ENCODE data around the gene RFT1. TPM values are rescaled to one million over a fixed set of nuclear protein-coding genes. Genes with fewer than 3 reads are reported as not detected.

RFT1 gene
- total RNA-seq, 1 donor from 2014 or later: 19.2 TPM

DNA sequence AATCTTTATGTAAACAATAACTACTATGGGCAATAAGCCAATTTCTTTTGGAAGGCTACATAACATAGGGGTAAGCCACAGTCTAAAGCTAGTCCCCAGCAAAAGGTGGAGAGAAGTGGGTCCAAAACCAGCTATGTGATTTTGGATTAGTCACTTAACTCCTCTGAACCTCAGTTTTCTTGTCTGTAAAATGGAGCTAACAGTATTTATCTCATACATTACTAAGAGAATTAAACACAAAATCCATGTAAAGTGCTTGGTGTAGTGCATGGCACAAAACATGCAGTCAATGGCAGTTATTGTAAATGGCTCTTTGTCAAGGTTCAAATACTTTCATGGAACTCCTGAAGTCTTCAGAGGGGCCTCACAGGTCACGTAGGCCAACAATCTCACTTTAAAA, 13.3 kb downstream of the RFT1 start:
- Histone ChIP-seq H4K20me1 (ENCODE audit: insufficient read depth, low read length) (peaks cover 4% of the 10 kb centered on the region), H3K4me2 (ENCODE audit: low read length) (no peak overlapping the region), H3K36me3 (ENCODE audit: insufficient read depth, low read length) (peaks cover 25% of the 10 kb centered on the region), H3K27ac (ENCODE audit: low read depth, low read length) (no peak overlapping the region), H3K4me3 (ENCODE audit: insufficient read depth, low read depth, low read length) (no peak overlapping the region), H2AFZ (ENCODE audit: low read depth, low read length) (no peak overlapping the region), H3K79me2 (ENCODE audit: insufficient read depth, low read length) (no peaks in the 10 kb centered on the region), H3K9me3 (ENCODE audit: insufficient read depth, low read depth, low read length) (no peaks in the 10 kb centered on the region), H3K27me3 (ENCODE audit: insufficient read depth, low read length) (no peaks in the 10 kb centered on the region), H3K9ac (ENCODE audit: low read length) (no peak overlapping the region), H3K4me1 (ENCODE audit: insufficient read depth, low read length) (peaks cover 12% of the 10 kb centered on the region)
- Mint-ChIP-seq H3K27me3 (ENCODE audit: low read depth, unreplicated experiment) (no peaks in the 10 kb centered on the region), H3K36me3 (ENCODE audit: low read depth, unreplicated experiment) (peaks cover 11% of the 10 kb centered on the region), H3K27ac (ENCODE audit: unreplicated experiment) (no peak overlapping the region), H3K4me1 (ENCODE audit: low read depth, unreplicated experiment) (no peaks in the 10 kb centered on the region), H3K9me3 (ENCODE audit: unreplicated experiment) (no peaks in the 10 kb centered on the region), H3K4me3 (ENCODE audit: unreplicated experiment) (no peak overlapping the region)
- DNase-seq (ENCODE audit: low read depth) (no peak), FAIRE-seq (no peak)
- TF ChIP-seq, protein P1, sequence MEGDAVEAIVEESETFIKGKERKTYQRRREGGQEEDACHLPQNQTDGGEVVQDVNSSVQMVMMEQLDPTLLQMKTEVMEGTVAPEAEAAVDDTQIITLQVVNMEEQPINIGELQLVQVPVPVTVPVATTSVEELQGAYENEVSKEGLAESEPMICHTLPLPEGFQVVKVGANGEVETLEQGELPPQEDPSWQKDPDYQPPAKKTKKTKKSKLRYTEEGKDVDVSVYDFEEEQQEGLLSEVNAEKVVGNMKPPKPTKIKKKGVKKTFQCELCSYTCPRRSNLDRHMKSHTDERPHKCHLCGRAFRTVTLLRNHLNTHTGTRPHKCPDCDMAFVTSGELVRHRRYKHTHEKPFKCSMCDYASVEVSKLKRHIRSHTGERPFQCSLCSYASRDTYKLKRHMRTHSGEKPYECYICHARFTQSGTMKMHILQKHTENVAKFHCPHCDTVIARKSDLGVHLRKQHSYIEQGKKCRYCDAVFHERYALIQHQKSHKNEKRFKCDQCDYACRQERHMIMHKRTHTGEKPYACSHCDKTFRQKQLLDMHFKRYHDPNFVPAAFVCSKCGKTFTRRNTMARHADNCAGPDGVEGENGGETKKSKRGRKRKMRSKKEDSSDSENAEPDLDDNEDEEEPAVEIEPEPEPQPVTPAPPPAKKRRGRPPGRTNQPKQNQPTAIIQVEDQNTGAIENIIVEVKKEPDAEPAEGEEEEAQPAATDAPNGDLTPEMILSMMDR (IDR thresholded peaks at IDR 0.05; ENCODE audit: insufficient read depth, low read depth, low read length): no peak
- no peak for TF ChIP-seq EZH2 (IDR thresholded peaks at IDR 0.05; ENCODE audit: insufficient read depth, low read length)

- no peak overlapping the region for H3K4me2 ChIP-seq (ENCODE audit: low read length)
- H3K4me1 Mint-ChIP-seq (ENCODE audit: low read depth, unreplicated experiment): no peaks in the 10 kb centered on the region
- H3K79me2 ChIP-seq (ENCODE audit: insufficient read depth, low read length): no peaks in the 10 kb centered on the region
- no peaks in the 10 kb centered on the region for H3K9me3 Mint-ChIP-seq (ENCODE audit: unreplicated experiment)
- H3K4me1 ChIP-seq (ENCODE audit: insufficient read depth, low read length): peaks cover 12% of the 10 kb centered on the region
- H3K9ac ChIP-seq (ENCODE audit: low read length): no peak overlapping the region
- no peak overlapping the region for H3K27ac Mint-ChIP-seq (ENCODE audit: unreplicated experiment)
- no peaks in the 10 kb centered on the region for H3K27me3 ChIP-seq (ENCODE audit: insufficient read depth, low read length)
- H3K9me3 ChIP-seq (ENCODE audit: insufficient read depth, low read depth, low read length): no peaks in the 10 kb centered on the region
- H3K36me3 ChIP-seq (ENCODE audit: insufficient read depth, low read length): peaks cover 23% of the 10 kb centered on the region
- H3K36me3 Mint-ChIP-seq (ENCODE audit: low read depth, unreplicated experiment): peaks cover 9% of the 10 kb centered on the region
- DNase-seq (ENCODE audit: low read depth) (peak; percentile 29), FAIRE-seq (no peak)
- H4K20me1 ChIP-seq (ENCODE audit: insufficient read depth, low read length): peaks cover 4% of the 10 kb centered on the region
- no peak overlapping the region for H3K4me3 ChIP-seq (ENCODE audit: insufficient read depth, low read depth, low read length)
- H3K4me3 Mint-ChIP-seq (ENCODE audit: unreplicated experiment): no peak overlapping the region
- H3K27me3 Mint-ChIP-seq (ENCODE audit: low read depth, unreplicated experiment): no peaks in the 10 kb centered on the region
- TF ChIP-seq, protein P1 (IDR thresholded peaks at IDR 0.05; ENCODE audit: insufficient read depth, low read depth, low read length): no peak
- TF ChIP-seq EZH2 (IDR thresholded peaks at IDR 0.05; ENCODE audit: insufficient read depth, low read length): no peak
- no peak overlapping the region for H3K27ac ChIP-seq (ENCODE audit: low read depth, low read length)
- H2AFZ ChIP-seq (ENCODE audit: low read depth, low read length): no peak overlapping the region
Measured at GRCh38 chr3:53114412-53115074, 15.7 kb downstream of the RFT1 start.

DNA sequence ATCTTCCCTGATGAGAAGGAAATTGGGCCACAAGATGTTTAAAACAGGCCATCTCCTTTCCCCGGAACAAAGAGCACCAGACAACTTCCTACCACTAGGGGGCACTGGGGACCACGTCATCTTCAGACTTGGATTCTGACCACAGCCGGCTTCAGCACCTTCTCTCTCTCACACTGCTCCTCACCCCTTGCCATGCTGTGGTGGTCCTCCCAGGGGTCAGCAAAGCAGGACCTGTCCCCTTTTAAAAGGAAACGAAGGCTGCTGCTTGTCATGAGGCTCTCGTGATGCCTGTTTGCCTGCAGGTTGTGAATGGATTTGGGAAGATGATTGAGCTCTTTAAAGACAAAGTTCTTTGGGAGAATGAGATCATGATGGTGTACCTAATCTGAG, 16.2 kb downstream of the RFT1 start:
- Histone ChIP-seq H3K36me3 (ENCODE audit: insufficient read depth, low read length) (peaks cover 17% of the 10 kb centered on the region), H4K20me1 (ENCODE audit: insufficient read depth, low read length) (peaks cover 4% of the 10 kb centered on the region), H3K27ac (ENCODE audit: low read depth, low read length) (no peak overlapping the region), H3K4me2 (ENCODE audit: low read length) (no peak overlapping the region), H3K4me1 (ENCODE audit: insufficient read depth, low read length) (peaks cover 12% of the 10 kb centered on the region), H3K27me3 (ENCODE audit: insufficient read depth, low read length) (no peaks in the 10 kb centered on the region), H3K9me3 (ENCODE audit: insufficient read depth, low read depth, low read length) (no peaks in the 10 kb centered on the region), H3K79me2 (ENCODE audit: insufficient read depth, low read length) (no peaks in the 10 kb centered on the region), H3K9ac (ENCODE audit: low read length) (peak overlapping the region; percentile 19), H2AFZ (ENCODE audit: low read depth, low read length) (peak overlapping the region; percentile 48), H3K4me3 (ENCODE audit: insufficient read depth, low read depth, low read length) (no peak overlapping the region)
- TF ChIP-seq EZH2 (IDR thresholded peaks at IDR 0.05; ENCODE audit: insufficient read depth, low read length): no peak
- TF ChIP-seq, protein P1 (IDR thresholded peaks at IDR 0.05; ENCODE audit: insufficient read depth, low read depth, low read length): peak; percentile 91
- peaks cover 10% of the 10 kb centered on the region for H3K36me3 Mint-ChIP-seq (ENCODE audit: low read depth, unreplicated experiment)
- FAIRE-seq: no peak
- no peak overlapping the region for H3K27ac Mint-ChIP-seq (ENCODE audit: unreplicated experiment)
- H3K27me3 Mint-ChIP-seq (ENCODE audit: low read depth, unreplicated experiment): no peaks in the 10 kb centered on the region
- peak; percentile 50 for DNase-seq (ENCODE audit: low read depth)
- H3K9me3 Mint-ChIP-seq (ENCODE audit: unreplicated experiment): peaks cover 2% of the 10 kb centered on the region
- H3K4me3 Mint-ChIP-seq (ENCODE audit: unreplicated experiment): no peak overlapping the region
- peaks cover 4% of the 10 kb centered on the region for H3K4me1 Mint-ChIP-seq (ENCODE audit: low read depth, unreplicated experiment)
